Smooth muscle cell (in vitro differentiated cells): ENCODE data around the gene BSN. TPM values are rescaled to one million over a fixed set of nuclear protein-coding genes. Genes with fewer than 3 reads are reported as not detected.

Experiments used
- DNase-seq: peaks from one replicate; lab custom pipeline; 2025; ENCODE audit not compliant: unreplicated experiment; lab: John Stamatoyannopoulos, UW
- H2AFZ ChIP-seq: fragments of 200-600 bp; sonication (generic); 2 replicates; pipeline ENCODE4 v1.6.0; 2016; ENCODE audit warnings: antibody characterized with exemption, low read depth, mild to moderate bottlenecking
- H3F3A ChIP-seq: fragments of 200-600 bp; sonication (generic); 2 replicates; pipeline ENCODE4 v1.6.0; 2017; ENCODE audit warnings: antibody characterized with exemption, low read depth
- H3K27ac ChIP-seq: fragments of 200-600 bp; sonication (generic); 2 replicates; pipeline ENCODE4 v1.5.1; 2016; ENCODE audit warnings: low read depth, mild to moderate bottlenecking
- H3K27me3 ChIP-seq: fragments of 200-600 bp; sonication (generic); 2 replicates; pipeline ENCODE4 v1.6.1; 2016; ENCODE audit warnings: low read depth, mild to moderate bottlenecking
- H3K36me3 ChIP-seq: fragments of 200-600 bp; sonication (generic); 2 replicates; pipeline ENCODE4 v1.5.1; 2016; ENCODE audit warnings: low read depth
- H3K4me1 ChIP-seq: fragments of 200-600 bp; sonication (generic); 2 replicates; pipeline ENCODE4 v1.5.1; 2016; ENCODE audit warnings: low read depth
- H3K4me2 ChIP-seq: fragments of 200-600 bp; sonication (generic); 2 replicates; pipeline ENCODE4 v1.6.0; 2016; ENCODE audit warnings: mild to moderate bottlenecking
- H3K4me3 ChIP-seq: fragments of 200-600 bp; sonication (generic); 2 replicates; pipeline ENCODE4 v1.5.1; 2016; ENCODE audit warnings: mild to moderate bottlenecking
- H3K79me2 ChIP-seq: fragments of 200-600 bp; sonication (generic); 2 replicates; pipeline ENCODE4 v1.6.0; 2016; ENCODE audit warnings: low read depth, mild to moderate bottlenecking
- H3K9ac ChIP-seq: fragments of 200-600 bp; sonication (generic); 2 replicates; pipeline ENCODE4 v1.6.0; 2016; ENCODE audit warnings: low read depth
- H3K9me3 ChIP-seq: fragments of 200-600 bp; sonication (generic); replicated peaks from 2 replicates; pipeline ENCODE4 v1.5.1; 2016; ENCODE audit warnings: low read depth
- H4K20me1 ChIP-seq: fragments of 200-600 bp; sonication (generic); 2 replicates; pipeline ENCODE4 v1.6.0; 2016; ENCODE audit warnings: low read depth
- CTCF ChIP-seq: fragments of 200-600 bp; sonication (generic); IDR thresholded peaks from 2 replicates; pipeline ENCODE4 v1.5.1; 2017; ENCODE audit warnings: borderline replicate concordance, mild to moderate bottlenecking, antibody characterized with exemption; ENCODE audit not compliant: insufficient read depth, poor library complexity, severe bottlenecking
- WGBS: methylation state at CpG from one replicate; pipeline ENCODE4 v1.1.7; 2016; ENCODE audit warnings: low lambda C conversion rate; 5-methylcytosine and 5-hydroxymethylcytosine counted together
- polyA plus RNA-seq: library from polyadenylated mRNA; unstranded; fragments of >200 nt; fragmentation: Nextera tagmentation; extraction: Ambion mirVana; gene quantifications from 2 replicates; pipeline ENCODE4 v1.2.1, GENCODE V29; 2016
- total RNA-seq: library from RNA; depleted of rRNA; stranded (reverse); fragments of >200 nt; gene quantifications from 2 replicates; pipeline ENCODE4 v1.2.3, GENCODE V29; 2014

Gene BSN
- total and polyA plus RNA-seq, 2 experiments from 2014 or later, result under 0.01 to 0.07 TPM

DNA sequence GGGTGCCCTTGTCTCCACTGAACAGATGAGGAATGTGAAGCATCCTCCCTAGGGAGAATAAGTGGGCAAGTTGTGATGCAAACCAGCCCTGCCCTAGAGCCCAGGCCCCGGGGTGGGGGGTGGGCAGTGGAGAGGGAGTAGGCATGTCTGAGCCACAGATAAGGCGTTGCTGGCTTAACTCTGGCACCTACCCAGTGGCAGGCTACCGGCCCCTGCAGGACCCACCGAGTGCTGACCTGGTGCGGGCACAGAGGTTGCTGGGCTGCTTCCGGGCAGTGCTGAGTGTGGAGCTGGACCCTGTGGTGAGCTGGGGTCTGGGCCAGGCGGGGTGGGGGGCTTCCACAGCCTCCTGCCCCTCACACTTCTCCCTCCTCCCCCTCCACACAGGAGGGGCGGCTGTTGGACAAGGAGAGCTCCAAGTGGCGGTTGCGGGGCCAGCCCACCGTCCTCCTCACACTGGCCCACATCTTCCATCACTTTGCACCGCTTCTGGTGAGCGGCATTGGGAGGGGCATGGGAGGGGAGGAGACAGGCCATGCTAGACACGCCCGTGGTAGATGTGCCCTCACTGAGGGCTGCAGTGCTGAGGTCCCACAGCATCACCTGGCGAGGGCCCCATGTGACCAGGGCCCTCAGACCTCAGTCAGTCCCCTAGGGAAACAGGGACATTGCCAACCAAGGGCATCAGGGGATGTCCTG lies 145.2 kb downstream of the BSN start:
- Histone ChIP-seq H3K4me2 (no peak overlapping the region), H2AFZ (no peak overlapping the region), H3F3A (no peaks in the 10 kb centered on the region), H3K79me2 (no peaks in the 10 kb centered on the region), H3K4me1 (no peaks in the 10 kb centered on the region), H4K20me1 (peaks cover 8% of the 10 kb centered on the region), H3K9ac (no peak overlapping the region), H3K27me3 (no peaks in the 10 kb centered on the region), H3K27ac (no peak overlapping the region), H3K9me3 (no peaks in the 10 kb centered on the region), H3K36me3 (no peaks in the 10 kb centered on the region), H3K4me3 (no peak overlapping the region)
- no peak for DNase-seq
- WGBS, result 89% methylated on average over 16 of the region's 16 CpGs
- TF ChIP-seq CTCF, result no peak

GRCh38 chr3:49700014-49700413 lies 145.7 kb downstream of the BSN start:
- no peaks in the 10 kb centered on the region for H3K36me3 ChIP-seq
- H3K79me2 ChIP-seq, result no peaks in the 10 kb centered on the region
- no peak overlapping the region for H3K9ac ChIP-seq
- H3K4me1 ChIP-seq, result no peaks in the 10 kb centered on the region
- no peaks in the 10 kb centered on the region for H3K9me3 ChIP-seq
- H3K4me2 ChIP-seq, result no peak overlapping the region
- TF ChIP-seq CTCF, result no peak
- H3K27ac ChIP-seq, result no peak overlapping the region
- H3K27me3 ChIP-seq, result no peaks in the 10 kb centered on the region
- no peak overlapping the region for H3K4me3 ChIP-seq
- DNase-seq, result no peak
- peaks cover 4% of the 10 kb centered on the region for H4K20me1 ChIP-seq
- no peak overlapping the region for H2AFZ ChIP-seq
- 93% methylated on average over 8 of the region's 8 CpGs for WGBS
- H3F3A ChIP-seq, result no peaks in the 10 kb centered on the region

DNA sequence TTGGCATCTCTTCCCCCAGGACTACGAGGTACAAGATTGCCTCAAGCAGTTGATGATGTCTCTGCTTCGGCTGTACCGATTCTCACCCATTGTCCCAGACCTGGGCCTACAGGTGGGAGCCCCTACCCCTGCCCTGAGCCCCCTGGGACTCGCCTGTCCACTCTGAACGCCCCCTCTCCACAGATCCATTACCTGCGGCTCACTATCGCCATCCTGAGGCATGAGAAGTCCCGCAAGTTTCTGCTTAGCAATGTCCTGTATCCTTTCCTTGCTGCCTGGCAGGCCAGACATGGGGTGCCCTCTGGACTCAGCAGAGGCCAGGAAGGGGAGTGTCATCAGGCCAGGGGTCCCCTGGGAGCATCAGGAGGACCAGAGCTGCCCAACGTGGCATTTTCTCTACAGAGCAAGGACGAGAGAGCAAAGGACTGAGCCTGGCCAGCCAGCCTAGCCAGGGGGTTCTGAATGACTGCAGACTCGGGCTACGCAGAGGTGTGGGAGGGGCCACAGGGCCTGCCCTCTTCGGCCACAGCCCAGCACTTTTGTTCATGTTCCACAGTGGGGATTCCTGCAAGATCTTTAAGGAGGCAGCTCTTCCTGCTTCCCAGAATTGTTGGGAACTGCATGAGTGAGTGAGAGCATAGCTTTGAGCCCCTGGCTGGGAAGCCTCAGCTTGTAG lies 146.3 kb downstream of the BSN start:
- H3K27ac ChIP-seq, result no peak overlapping the region
- no peaks in the 10 kb centered on the region for H3F3A ChIP-seq
- DNase-seq, result no peak
- H3K9ac ChIP-seq, result no peak overlapping the region
- peaks cover 4% of the 10 kb centered on the region for H4K20me1 ChIP-seq
- H3K4me1 ChIP-seq, result no peaks in the 10 kb centered on the region
- WGBS, result 84% methylated on average over 13 of the region's 13 CpGs
- H3K36me3 ChIP-seq, result no peaks in the 10 kb centered on the region
- no peaks in the 10 kb centered on the region for H3K27me3 ChIP-seq
- H3K4me2 ChIP-seq, result no peak overlapping the region
- H3K79me2 ChIP-seq, result no peaks in the 10 kb centered on the region
- no peak overlapping the region for H3K4me3 ChIP-seq
- no peak overlapping the region for H2AFZ ChIP-seq
- no peaks in the 10 kb centered on the region for H3K9me3 ChIP-seq
- TF ChIP-seq CTCF, result no peak
